ENCODE data around the gene SURF1. TPM values are rescaled to one million over a fixed set of nuclear protein-coding genes. Genes with fewer than 3 reads are reported as not detected.

The SURF1 gene
- total and polyA plus RNA-seq, 2 donors, result 10.5 to 77.9 TPM

GRCh38 chr9:133349965-133350616, 6.2 kb downstream of the SURF1 start:
- WGBS, result 83% methylated on average over 15 of the region's 15 CpGs
- no peak overlapping the region for H3K27ac ChIP-seq (ENCODE audit: low read depth)
- no peaks in the 10 kb centered on the region for H3K4me1 ChIP-seq (ENCODE audit: insufficient read depth)
- no peak overlapping the region for H3K4me3 ChIP-seq (ENCODE audit: low read depth, low read length)
- H3K36me3 ChIP-seq (ENCODE audit: insufficient read depth), result peaks cover 8% of the 10 kb centered on the region
- DNase-seq (ENCODE audit: extremely low spot score), result no peak

- H3K36me3 ChIP-seq (ENCODE audit: insufficient read depth), result peaks cover 11% of the 10 kb centered on the region
- 18% methylated on average over 25 of the region's 25 CpGs for WGBS
- H3K4me3 ChIP-seq (ENCODE audit: low read depth, low read length), result peak overlapping the region; percentile 77
- DNase-seq (ENCODE audit: extremely low spot score), result no peak
- no peaks in the 10 kb centered on the region for H3K4me1 ChIP-seq (ENCODE audit: insufficient read depth)
- H3K27ac ChIP-seq (ENCODE audit: low read depth), result peak overlapping the region; percentile 85
These were observed 7.3 kb downstream of the SURF1 start for GRCh38 chr9:133348718-133349573.

GRCh38 chr9:133347985-133348717, 8.1 kb downstream of the SURF1 start, which contains the start of the genes MED22 and RPL7A:
MED22 (minus strand) TSS chr9:133348131; CDS start chr9:133346662, 1,469 bp downstream.
RPL7A (plus strand) TSS chr9:133348218; CDS start chr9:133348244, 26 bp downstream.
- H3K4me1 ChIP-seq (ENCODE audit: insufficient read depth), result no peaks in the 10 kb centered on the region
- WGBS, result under 1% methylated on average over 64 of the region's 64 CpGs
- H3K27ac ChIP-seq (ENCODE audit: low read depth), result peak within 1 kb of the TSS; percentile 85
- peaks cover 12% of the 10 kb centered on the region for H3K36me3 ChIP-seq (ENCODE audit: insufficient read depth)
- H3K4me3 ChIP-seq (ENCODE audit: low read depth, low read length), result peak within 1 kb of the TSS; percentile 77
- DNase-seq (ENCODE audit: extremely low spot score), result peak; percentile 94

DNA sequence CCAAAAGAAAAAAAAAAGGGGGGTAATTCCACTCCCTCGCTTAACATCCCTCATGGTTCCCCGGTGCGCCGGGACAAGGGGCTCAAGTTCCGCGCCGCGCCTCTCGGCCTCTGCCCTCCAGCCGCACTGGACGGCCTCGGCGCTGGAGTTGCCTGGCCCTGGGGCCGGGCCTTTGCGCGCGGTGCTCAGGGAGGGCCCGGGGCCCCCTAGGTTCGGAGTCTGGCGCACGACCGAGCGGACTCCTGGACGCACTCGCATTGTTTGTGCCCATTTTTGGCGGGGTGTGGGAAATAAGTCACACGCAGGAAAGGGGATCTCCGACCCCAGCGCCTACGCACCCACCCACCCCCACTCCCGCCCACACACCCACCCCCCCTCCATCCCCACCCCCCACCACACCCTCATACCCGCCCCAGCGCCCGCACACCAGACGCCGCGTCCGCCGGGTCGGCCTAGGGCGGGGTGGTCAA, 8.7 kb downstream of the SURF1 start:
- under 1% methylated on average over 41 of the region's 41 CpGs for WGBS
- no peaks in the 10 kb centered on the region for H3K4me1 ChIP-seq (ENCODE audit: insufficient read depth)

GRCh38 chr9:133346021-133346785, 10.1 kb downstream of the SURF1 start:
- Histone ChIP-seq H3K36me3 (ENCODE audit: insufficient read depth) (peaks cover 13% of the 10 kb centered on the region), H3K4me1 (ENCODE audit: insufficient read depth) (no peaks in the 10 kb centered on the region), H3K4me3 (ENCODE audit: low read depth, low read length) (peak overlapping the region; percentile 77), H3K27ac (ENCODE audit: low read depth) (no peak overlapping the region)
- 56% methylated on average over 15 of the region's 15 CpGs for WGBS
- no peak for DNase-seq (ENCODE audit: extremely low spot score)

More for the DNA sequence above, 8.7 kb downstream of the SURF1 start:
- Histone ChIP-seq H3K36me3 (ENCODE audit: insufficient read depth) (peaks cover 13% of the 10 kb centered on the region), H3K4me3 (ENCODE audit: low read depth, low read length) (peak overlapping the region; percentile 77), H3K27ac (ENCODE audit: low read depth) (peak overlapping the region; percentile 70)
- DNase-seq (ENCODE audit: extremely low spot score), result no peak

DNA sequence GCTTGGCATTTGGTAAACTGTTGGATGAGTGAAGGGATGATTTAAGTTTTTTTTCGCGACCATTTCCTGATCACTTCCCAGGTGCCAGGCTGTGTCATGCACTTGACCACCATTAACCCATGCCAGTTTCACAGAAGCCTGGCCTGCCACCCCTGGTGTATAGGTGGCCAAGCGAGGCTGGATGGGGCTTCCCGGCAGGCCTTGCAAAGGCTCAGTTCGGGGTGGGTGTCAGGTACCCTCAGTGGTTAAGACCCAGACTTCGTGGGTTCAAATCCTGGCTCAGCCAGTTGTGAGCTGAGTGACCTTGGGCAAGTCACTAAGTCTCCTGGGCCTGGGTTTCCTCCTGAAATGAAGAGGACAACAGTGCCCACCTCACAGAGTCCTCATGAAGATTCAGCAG, 10.7 kb downstream of the SURF1 start:
- WGBS, result 93% methylated on average over 6 of the region's 6 CpGs
- DNase-seq (ENCODE audit: extremely low spot score), result no peak
- Histone ChIP-seq H3K4me3 (ENCODE audit: low read depth, low read length) (no peak overlapping the region), H3K4me1 (ENCODE audit: insufficient read depth) (no peaks in the 10 kb centered on the region), H3K36me3 (ENCODE audit: insufficient read depth) (peaks cover 11% of the 10 kb centered on the region), H3K27ac (ENCODE audit: low read depth) (no peak overlapping the region)

- H3K4me1 ChIP-seq (ENCODE audit: insufficient read depth), result no peaks in the 10 kb centered on the region
- WGBS, result 94% methylated on average over 12 of the region's 12 CpGs
- DNase-seq (ENCODE audit: extremely low spot score), result no peak
- H3K4me3 ChIP-seq (ENCODE audit: low read depth, low read length), result no peak overlapping the region
- H3K27ac ChIP-seq (ENCODE audit: low read depth), result no peak overlapping the region
- H3K36me3 ChIP-seq (ENCODE audit: insufficient read depth), result peaks cover 11% of the 10 kb centered on the region
These were observed 11.3 kb downstream of the SURF1 start for GRCh38 chr9:133344979-133345378.

DNA sequence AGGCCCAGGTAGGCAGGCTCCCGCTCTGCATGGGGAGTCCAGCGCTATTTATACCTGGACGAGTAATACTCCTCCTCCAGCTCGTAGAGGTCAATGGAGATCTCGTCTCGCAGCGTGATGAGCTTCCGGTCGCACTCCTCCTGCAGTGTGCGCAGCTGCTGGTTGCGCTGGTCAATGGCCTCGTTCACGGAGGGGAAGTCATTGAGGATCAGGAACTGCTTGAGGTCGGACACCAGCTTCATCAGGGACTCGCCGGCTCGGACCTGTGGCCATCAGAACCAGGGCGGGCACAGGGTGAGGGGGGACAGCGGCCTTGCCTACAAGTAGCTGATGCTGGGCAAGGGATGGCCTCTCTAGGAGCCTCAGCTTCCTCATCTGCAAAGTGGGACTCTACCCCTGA, 12.2 kb downstream of the SURF1 start:
- Histone ChIP-seq H3K36me3 (ENCODE audit: insufficient read depth) (peaks cover 9% of the 10 kb centered on the region), H3K4me1 (ENCODE audit: insufficient read depth) (no peaks in the 10 kb centered on the region)
- WGBS, result 95% methylated on average over 19 of the region's 19 CpGs

DNA sequence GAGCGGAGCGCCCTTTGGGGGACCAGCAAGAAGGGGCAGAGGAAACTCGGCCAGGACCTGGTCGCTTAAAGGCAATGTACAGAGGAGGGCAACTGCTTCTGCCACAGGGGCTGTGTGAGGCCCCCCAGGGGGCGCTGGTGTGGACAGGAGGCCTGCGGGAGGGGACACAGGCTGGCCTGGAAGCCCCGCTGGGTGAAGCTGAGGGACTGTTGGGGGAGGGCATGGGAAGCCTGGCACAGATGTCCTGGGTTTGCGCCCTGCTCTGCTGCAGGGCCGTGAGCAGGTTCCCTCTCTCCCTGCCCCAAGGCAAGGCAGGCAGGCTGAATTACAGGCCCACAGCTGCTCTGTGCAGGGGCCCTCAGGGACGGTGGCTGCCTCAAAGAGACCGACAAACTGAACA, 13.7 kb downstream of the SURF1 start:
- Histone ChIP-seq H3K4me3 (ENCODE audit: low read depth, low read length) (no peak overlapping the region), H3K4me1 (ENCODE audit: insufficient read depth) (no peaks in the 10 kb centered on the region), H3K27ac (ENCODE audit: low read depth) (no peak overlapping the region), H3K36me3 (ENCODE audit: insufficient read depth) (peaks cover 9% of the 10 kb centered on the region)
- no peak for DNase-seq (ENCODE audit: extremely low spot score)
- 82% methylated on average over 11 of the region's 11 CpGs for WGBS

More for the DNA sequence above, 12.2 kb downstream of the SURF1 start:
- no peak for DNase-seq (ENCODE audit: extremely low spot score)
- H3K27ac ChIP-seq (ENCODE audit: low read depth), result no peak overlapping the region
- no peak overlapping the region for H3K4me3 ChIP-seq (ENCODE audit: low read depth, low read length)

GRCh38 chr9:133342069-133342406, 14.2 kb downstream of the SURF1 start:
- DNase-seq (ENCODE audit: extremely low spot score), result no peak
- no peaks in the 10 kb centered on the region for H3K4me1 ChIP-seq (ENCODE audit: insufficient read depth)
- 74% methylated on average over 12 of the region's 12 CpGs for WGBS
- no peak overlapping the region for H3K27ac ChIP-seq (ENCODE audit: low read depth)
- no peak overlapping the region for H3K4me3 ChIP-seq (ENCODE audit: low read depth, low read length)
- H3K36me3 ChIP-seq (ENCODE audit: insufficient read depth), result peaks cover 9% of the 10 kb centered on the region

DNA sequence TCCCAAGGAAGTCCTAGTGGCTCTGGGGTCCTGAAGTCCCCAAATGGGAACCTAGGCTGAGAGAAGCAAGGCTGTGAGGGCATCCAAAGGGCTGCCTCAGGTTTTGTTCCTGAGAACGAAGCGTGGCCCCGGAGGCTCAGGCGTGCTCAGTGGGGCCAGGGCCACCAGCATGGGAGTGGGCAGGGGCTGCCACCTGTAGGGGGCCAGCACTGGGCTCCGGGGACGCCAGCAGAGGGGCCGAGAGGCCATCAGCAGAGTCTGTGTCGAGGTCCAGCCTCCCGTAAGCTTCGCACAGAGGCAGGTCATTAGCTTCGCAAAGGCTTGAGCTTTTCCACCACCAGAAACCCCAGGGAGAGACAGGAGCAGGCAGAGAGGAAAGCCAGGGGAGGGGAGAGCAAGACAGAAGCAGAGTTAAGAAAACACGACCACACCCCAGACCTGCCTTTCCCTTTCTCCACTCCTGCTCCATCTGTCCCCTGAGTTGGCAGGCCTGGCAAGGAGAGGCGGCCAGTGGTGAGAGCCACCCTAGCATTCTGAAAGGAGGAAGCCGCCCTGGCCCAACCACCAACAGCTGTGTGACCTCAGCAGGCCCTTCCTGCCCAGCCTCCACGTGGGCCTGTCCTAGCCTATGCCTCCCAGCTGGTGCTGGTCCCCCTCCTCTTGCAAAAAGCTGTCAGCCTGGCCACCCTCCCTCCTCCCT, 14.8 kb downstream of the SURF1 start:
- Histone ChIP-seq H3K4me1 (ENCODE audit: insufficient read depth) (no peaks in the 10 kb centered on the region), H3K4me3 (ENCODE audit: low read depth, low read length) (no peak overlapping the region), H3K36me3 (ENCODE audit: insufficient read depth) (peaks cover 9% of the 10 kb centered on the region), H3K27ac (ENCODE audit: low read depth) (no peak overlapping the region)
- no peak for DNase-seq (ENCODE audit: extremely low spot score)
- 87% methylated on average over 15 of the region's 15 CpGs for WGBS

DNA sequence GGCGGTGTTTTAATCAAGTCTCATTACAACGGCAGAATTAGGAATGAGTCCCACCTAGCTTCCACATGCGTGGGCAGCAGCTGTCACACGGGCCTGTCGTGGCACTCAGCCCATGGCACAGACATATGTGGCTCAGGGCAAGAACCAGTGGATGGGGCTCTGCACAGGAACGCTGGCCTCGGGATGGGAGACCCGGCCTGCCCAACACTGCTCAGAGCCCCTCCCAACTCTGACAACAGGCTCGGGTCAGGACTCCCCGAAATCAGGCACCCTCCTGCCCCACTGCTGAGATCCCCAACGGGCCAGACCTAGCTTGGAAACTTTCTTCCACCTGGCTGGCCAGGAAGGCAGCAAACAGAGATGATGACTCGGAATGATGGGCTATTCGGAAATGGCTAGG, 15.4 kb downstream of the SURF1 start:
- 89% methylated on average over 13 of the region's 13 CpGs for WGBS
- Histone ChIP-seq H3K4me1 (ENCODE audit: insufficient read depth) (no peaks in the 10 kb centered on the region), H3K27ac (ENCODE audit: low read depth) (no peak overlapping the region), H3K4me3 (ENCODE audit: low read depth, low read length) (no peak overlapping the region), H3K36me3 (ENCODE audit: insufficient read depth) (peaks cover 9% of the 10 kb centered on the region)
- no peak for DNase-seq (ENCODE audit: extremely low spot score)
